HepG2 (cell line): ENCODE results near the gene KCND1.

Experiments
- CTCF ChIP-seq: sonication (generic); formaldehyde crosslinking; IDR thresholded peaks from 2 replicates; pipeline ENCODE4 v1.5.0; 2020; ENCODE audit warnings: mild to moderate bottlenecking, missing genetic modification reagents, moderate library complexity
- RAD21 ChIP-seq: fragments of 450-650 bp; formaldehyde crosslinking; IDR thresholded peaks from 2 replicates; pipeline ENCODE4 v1.5.0; 2020; ENCODE audit warnings: mild to moderate bottlenecking
- ZNF713 ChIP-seq: sonication (generic); formaldehyde crosslinking; IDR thresholded peaks from 2 replicates; pipeline ENCODE4 v1.4.0; 2020; ENCODE audit warnings: mild to moderate bottlenecking, missing genetic modification reagents

- no peak for TF ChIP-seq RAD21
- TF ChIP-seq CTCF = no peak
- TF ChIP-seq ZNF713 (CRISPR knock-in tag) = no peak
These were observed 36.4 kb downstream of the KCND1 start for GRCh38 chrX:48935301-48935670.
